HUDEP-2 (cell line): Measurements from ENCODE around the gene GFRA1.
"Not testable (repeated sequence)": the region's sequence is repeated elsewhere in the genome, so short reads cannot be mapped to it uniquely, and the experiment has no call there.

Experiments used
- DNase-seq, 76 experiments: peaks; one replicate each; lab custom pipeline; 2025; ENCODE audit not compliant: unreplicated experiment in 76 of 76; lab: John Stamatoyannopoulos, UW

The GFRA1 gene

DNA sequence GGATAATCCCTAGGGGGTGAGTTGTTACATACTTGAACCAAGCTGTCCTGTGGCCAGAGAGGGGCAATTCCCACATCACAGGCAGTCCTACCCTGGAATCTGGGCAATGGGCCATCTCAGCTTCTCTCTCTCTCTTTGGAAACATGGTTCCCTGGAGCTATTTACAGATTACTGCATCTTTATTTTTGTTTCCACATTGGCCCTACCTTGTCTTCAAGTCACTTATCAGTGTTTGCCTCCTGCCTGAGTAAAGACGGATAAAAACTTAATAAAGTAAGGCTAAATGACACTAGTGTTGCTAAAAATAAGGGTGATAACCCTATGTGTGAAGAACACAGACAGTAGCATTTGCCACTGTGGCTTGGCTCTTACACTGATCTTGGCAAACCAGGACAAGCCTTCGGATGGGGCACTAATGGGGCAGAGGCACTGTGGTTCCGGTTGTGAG, 228.2 kb downstream of the GFRA1 start:
- no peak for DNase-seq

GRCh38 chr10:116043861-116044260, 229.1 kb downstream of the GFRA1 start:
- DNase-seq: no peak

DNA sequence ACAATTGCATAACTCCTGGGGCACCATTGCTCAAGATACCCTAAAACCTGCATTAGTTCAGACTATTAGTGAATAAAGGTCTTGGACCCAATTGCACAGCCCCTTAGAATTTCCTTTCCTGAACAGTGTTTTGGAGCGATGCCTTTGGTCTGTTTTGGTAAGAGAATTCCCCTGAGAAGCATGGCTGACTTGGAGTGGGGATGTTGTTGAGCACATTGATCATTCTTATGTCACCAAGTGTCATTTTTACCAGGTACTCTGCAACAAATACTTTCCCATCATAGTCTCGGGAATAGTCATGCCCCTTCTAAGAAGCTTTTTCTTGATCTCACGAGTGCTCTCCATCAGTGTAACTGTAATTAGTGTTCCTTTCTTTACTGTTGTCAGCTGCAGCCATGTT, 229.7 kb downstream of the GFRA1 start:
- no peak for DNase-seq

DNA sequence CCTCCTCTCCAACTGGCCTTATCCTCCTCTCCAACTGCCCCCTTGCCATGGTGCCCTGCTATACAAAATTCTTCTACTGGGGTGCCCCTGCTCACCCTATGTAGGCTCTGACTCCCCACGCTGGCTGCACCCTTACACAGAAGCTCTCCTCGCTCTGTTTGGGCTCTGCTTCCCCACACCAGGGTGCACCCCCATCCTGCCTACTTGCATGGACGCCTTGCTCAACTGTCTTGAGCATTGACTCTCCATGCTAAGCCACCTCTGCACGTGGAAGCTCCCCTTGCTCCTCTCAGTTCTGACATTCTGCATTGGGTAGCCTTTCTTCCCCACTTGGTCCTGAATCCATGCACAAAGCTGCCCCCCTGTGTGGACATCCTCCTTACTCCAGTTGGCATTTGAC, 231.1 kb downstream of the GFRA1 start:
- DNase-seq: no peak

GRCh38 chr10:116039612-116040011, 233.4 kb downstream of the GFRA1 start:
- DNase-seq: no peak

- no peak for DNase-seq
These were observed 234.7 kb downstream of the GFRA1 start for GRCh38 chr10:116038259-116038658.

DNA sequence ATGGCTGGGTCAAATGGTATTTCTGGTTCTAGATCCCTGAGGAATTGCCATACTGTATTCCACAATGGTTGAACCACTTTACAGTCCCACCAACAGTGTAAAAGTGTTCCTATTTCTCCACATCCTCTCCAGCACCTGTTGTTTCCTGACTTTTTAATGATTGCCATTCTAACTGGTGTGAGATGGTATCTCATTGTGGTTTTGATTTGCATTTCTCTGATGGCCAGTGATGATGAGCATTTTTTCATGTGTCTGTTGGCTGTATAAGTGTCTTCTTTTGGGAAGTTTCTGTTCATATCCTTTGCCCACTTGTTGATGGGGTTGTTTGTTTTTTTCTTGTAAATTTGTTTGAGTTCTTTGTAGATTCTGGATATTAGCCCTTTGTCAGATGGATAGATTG, 237.6 kb downstream of the GFRA1 start:
- DNase-seq: not testable (repeated sequence)

DNA sequence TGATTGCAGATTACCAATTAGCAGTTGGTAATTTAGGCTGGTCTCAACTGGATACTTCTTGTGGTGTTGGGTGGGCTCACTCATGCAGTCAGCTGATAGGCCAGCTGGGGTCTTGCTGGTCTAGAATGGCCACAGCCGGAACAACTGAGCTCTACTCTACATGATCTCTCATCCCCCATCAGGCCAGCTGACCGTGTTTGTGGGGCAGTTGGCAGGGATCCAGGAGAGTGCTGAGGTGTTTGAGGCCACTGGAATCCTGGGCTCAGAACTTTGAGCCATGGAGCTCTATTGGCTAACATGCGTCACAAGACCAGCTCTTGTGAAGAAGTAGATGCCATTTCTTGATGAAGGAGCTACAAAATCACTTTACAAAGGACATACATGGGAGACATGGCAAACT, 242.4 kb downstream of the GFRA1 start:
- DNase-seq: no peak

- no peak for DNase-seq
These were observed 243.2 kb downstream of the GFRA1 start for GRCh38 chr10:116029826-116030225.

- DNase-seq: no peak
These were observed 245.7 kb downstream of the GFRA1 start for GRCh38 chr10:116027355-116027754.

DNA sequence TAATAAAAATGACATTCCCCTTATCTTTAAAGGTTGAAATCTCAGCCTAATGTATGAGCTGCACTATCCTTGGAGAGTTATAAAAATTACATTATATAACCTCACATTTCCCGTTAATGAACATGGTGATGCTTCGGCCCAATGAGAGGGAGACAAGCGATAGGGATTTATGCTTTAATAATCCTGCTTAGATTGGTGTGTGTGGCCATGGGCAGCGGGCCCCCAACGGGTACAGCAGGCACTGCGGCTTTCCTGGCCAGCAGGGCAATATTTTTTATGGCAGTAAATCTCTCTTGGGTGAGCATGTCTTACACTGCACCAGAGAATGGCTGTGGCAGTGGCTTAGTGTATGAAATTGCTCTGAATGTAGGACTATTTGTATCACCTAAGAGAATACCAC, 246.3 kb downstream of the GFRA1 start:
- DNase-seq: no peak

DNA sequence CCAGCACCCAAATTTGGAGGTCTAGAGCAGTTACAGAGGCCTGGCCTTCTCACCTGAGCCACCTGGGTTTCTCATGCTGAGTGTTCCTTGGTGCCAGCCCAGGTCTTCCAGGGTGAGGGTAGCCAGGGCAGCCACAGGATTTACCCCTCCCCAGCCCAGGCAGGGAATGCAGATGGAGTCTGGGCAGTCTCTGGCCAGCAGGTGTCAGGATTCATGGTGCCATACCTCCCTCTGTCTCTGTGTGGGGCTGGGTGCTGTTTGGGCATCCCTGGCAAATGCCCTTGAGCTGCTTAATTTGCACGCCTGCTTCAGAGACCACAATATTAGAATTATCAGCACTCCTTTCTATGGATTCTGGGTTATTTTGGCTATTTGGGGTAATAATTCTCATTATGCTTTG, 246.7 kb downstream of the GFRA1 start:
- no peak for DNase-seq

- no peak for DNase-seq
These were observed 248.6 kb downstream of the GFRA1 start for GRCh38 chr10:116024271-116024878.

DNA sequence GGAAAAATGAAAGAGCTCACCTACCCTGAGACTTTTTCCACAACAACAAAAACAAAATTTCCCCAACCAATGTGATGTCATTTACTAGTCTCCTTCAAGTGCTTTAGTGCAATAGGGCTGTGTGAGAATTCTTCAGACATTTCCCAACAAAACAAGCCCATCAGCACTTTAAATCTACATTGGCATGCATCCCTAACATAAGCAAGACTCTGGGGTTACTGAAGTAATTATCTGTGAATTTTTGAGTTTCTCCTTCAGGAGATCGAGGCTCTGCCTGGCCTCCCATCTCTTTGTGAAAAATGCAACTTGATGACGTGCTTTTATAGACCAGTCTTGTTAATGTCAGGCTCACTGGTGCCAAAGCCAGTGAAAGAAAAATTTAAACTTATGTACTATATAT, 255.6 kb downstream of the GFRA1 start:
- DNase-seq: no peak

DNA sequence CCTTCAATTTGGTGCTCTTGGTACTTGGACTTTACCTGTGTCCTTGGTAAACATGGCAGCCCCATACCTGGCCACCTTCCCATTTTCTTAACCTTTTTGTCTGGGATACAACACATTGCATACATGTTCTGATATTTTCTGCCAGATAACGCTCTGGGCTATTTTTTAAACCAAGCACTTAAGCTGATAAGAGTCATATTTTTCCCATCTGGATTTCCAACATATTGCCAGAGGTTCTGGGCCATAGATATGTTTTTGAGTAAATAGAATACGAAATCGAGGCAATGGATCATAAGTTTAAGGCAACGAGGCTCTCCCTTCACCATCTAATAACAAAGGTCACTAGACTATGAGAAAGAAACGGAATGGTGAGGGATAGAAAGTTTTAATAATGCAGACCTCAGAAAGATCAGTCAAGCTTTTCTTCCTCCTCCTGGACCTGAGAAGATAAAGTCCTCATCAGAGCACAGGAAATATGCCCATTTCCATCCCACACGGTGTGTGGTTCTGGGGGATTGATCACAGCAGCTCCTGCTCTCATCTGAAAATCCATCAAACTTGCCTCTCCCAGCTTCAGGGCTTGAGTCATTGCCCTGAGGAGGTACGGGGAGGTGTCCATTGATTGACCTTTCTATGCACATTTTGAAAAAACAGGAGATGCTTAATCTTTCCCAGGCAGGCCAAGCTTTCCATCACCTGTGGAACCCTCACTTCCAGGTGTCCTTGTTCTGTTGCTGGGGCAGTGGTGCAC, 257.2 kb downstream of the GFRA1 start:
- DNase-seq: no peak

- DNase-seq: no peak
These were observed 258.0 kb downstream of the GFRA1 start for GRCh38 chr10:116014871-116015582.

- DNase-seq: no peak
These were observed 258.7 kb downstream of the GFRA1 start for GRCh38 chr10:116014326-116014725.

DNA sequence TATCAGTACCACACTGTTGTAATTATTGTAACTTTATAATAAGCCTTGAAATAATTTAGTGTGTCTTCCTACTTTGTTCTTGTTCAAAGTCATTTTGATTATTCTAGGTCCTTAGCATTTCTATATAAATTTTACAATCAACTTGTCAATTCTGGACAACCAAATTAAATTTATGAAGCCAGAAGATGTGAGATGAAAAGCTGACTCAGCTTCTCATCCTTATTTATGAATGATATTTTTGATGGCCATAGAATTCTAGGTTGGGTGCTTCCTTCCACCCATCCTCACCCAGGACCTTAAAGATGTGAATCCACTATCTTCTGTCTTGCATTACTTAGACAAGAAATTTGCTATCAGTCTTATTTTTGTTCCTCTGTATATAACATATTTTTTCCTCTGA, 261.1 kb downstream of the GFRA1 start:
- no peak for DNase-seq

- DNase-seq: no peak
These were observed 265.6 kb downstream of the GFRA1 start for GRCh38 chr10:116007256-116007891.
